ENCODE data around the gene PTPRG. TPM values are rescaled to one million over a fixed set of nuclear protein-coding genes. Genes with fewer than 3 reads are reported as not detected.

PTPRG gene
- total RNA-seq, 2 donors from 2014 or later: 76.5 to 108 TPM

DNA sequence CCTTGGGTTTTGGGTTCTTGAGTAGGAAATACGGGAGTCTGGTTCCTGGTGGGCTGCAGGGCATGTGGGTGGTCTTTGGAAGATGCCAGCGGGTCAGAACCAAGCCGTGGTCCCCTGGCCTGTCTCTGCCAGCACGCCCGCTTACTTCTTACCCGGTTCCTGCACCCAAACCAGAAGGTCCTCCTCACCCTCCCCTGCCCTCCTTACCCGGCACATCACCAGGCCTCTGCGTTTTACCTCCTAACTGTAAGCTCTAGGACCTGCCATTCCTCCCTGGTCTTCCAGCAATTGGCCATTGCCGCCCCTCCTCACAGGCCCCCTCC is 628.0 kb downstream of the PTPRG start:
- Mint-ChIP-seq H3K4me3 (no peak overlapping the region), H3K27ac (peak overlapping the region; percentile 55), H3K9me3 (no peaks in the 10 kb centered on the region), H3K36me3 (ENCODE audit: low read depth) (peaks cover 43% of the 10 kb centered on the region), H3K27me3 (ENCODE audit: insufficient read depth) (no peaks in the 10 kb centered on the region), H3K4me1 (peaks cover 9% of the 10 kb centered on the region)
- no peaks in the 10 kb centered on the region for H3K9me3 ChIP-seq (ENCODE audit: control insufficient read depth, low read length)
- no peak for DNase-seq
- H3K9ac ChIP-seq (ENCODE audit: extremely low read depth, low read length, poor library complexity, severe bottlenecking): no peak overlapping the region
- peaks cover 24% of the 10 kb centered on the region for H3K36me3 ChIP-seq (ENCODE audit: control insufficient read depth, insufficient read depth, low read length)
- 87 to 94% methylated on average over 3 to 9 of the region's 9 CpGs for WGBS, 2 experiments (ENCODE audit: insufficient coverage in 1 of 2, insufficient read length in 1 of 2)
- TF ChIP-seq, protein P1, sequence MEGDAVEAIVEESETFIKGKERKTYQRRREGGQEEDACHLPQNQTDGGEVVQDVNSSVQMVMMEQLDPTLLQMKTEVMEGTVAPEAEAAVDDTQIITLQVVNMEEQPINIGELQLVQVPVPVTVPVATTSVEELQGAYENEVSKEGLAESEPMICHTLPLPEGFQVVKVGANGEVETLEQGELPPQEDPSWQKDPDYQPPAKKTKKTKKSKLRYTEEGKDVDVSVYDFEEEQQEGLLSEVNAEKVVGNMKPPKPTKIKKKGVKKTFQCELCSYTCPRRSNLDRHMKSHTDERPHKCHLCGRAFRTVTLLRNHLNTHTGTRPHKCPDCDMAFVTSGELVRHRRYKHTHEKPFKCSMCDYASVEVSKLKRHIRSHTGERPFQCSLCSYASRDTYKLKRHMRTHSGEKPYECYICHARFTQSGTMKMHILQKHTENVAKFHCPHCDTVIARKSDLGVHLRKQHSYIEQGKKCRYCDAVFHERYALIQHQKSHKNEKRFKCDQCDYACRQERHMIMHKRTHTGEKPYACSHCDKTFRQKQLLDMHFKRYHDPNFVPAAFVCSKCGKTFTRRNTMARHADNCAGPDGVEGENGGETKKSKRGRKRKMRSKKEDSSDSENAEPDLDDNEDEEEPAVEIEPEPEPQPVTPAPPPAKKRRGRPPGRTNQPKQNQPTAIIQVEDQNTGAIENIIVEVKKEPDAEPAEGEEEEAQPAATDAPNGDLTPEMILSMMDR (conservative IDR thresholded peaks at IDR 0.05): no peak
- H3K4me1 ChIP-seq (ENCODE audit: control insufficient read depth, insufficient read depth, low read length): peaks cover 6% of the 10 kb centered on the region
- no peak overlapping the region for H3K4me3 ChIP-seq (ENCODE audit: low read length)
- H3K27me3 ChIP-seq (ENCODE audit: control insufficient read depth, insufficient read depth, low read length, poor library complexity, severe bottlenecking): no peaks in the 10 kb centered on the region
- no peak overlapping the region for H3K27ac ChIP-seq (ENCODE audit: low read depth, low read length)

DNA sequence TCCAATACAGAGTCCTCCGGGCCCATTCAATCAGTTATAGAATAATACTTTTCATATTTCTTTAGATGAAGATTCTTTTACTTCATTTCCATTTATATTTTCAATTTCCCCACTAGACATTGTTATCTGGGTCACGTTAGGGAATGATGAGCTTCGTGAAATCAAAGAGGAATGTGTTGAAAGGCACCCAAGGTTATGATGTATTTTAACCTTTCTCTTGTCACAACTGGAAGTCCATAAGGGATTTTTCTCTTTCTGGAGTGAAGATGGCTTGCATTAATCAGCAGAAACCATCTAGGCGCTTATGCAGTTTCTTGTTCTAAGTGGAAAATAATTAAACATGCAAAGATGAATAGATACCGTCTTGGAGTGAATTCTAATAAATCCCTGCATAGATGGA is 631.5 kb downstream of the PTPRG start:
- 83 to 94% methylated on average over 3 to 5 of the region's 5 CpGs for WGBS, 2 experiments (ENCODE audit: insufficient coverage in 1 of 2, insufficient read length in 1 of 2)
- Histone ChIP-seq H3K36me3 (ENCODE audit: control insufficient read depth, insufficient read depth, low read length) (peaks cover 32% of the 10 kb centered on the region), H3K27me3 (ENCODE audit: control insufficient read depth, insufficient read depth, low read length, poor library complexity, severe bottlenecking) (no peaks in the 10 kb centered on the region), H3K9ac (ENCODE audit: extremely low read depth, low read length, poor library complexity, severe bottlenecking) (no peak overlapping the region), H3K9me3 (ENCODE audit: control insufficient read depth, low read length) (no peaks in the 10 kb centered on the region), H3K27ac (ENCODE audit: low read depth, low read length) (no peak overlapping the region), H3K4me3 (ENCODE audit: low read length) (no peak overlapping the region), H3K4me1 (ENCODE audit: control insufficient read depth, insufficient read depth, low read length) (no peaks in the 10 kb centered on the region)
- Mint-ChIP-seq H3K9me3 (no peaks in the 10 kb centered on the region), H3K4me3 (no peak overlapping the region), H3K27me3 (ENCODE audit: insufficient read depth) (no peaks in the 10 kb centered on the region), H3K4me1 (peaks cover 2% of the 10 kb centered on the region), H3K36me3 (ENCODE audit: low read depth) (peaks cover 33% of the 10 kb centered on the region), H3K27ac (no peak overlapping the region)
- no peak for DNase-seq
- TF ChIP-seq, protein P1 (conservative IDR thresholded peaks at IDR 0.05): no peak

DNA sequence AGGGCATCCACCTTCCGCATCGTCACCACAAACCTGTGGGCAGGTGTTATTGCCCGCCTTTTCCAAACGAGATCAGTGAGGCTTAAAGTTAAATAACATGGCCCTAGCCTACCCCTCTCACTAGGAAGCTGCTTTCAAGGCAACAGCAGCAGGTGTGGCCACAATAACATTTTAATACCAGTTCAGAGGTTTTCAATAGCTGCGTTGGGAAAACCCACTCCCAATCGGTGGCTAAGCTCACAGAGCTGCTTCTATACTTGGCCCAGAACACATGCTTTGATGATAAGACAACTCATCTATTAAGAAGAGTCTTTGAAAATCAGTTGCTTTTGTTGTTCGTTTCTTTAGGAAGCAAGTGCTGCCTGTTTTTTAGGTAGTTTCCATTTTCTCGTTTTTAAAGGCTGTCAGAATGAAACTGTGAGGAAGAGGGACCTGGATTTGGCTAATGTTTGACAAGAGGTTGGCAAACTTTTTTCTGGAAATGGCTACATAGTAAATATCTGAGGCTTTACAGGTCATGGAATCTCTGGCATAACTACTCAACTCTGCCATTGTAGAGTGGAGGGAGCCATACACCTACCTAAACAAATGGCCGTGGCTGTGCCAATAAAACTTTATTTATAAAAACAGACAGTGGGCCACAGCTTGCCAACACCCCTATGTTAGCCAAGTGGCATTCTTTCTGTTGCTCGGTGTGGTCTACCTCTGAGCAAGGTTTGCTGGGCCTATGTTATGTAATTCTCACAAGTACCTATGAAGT is 632.4 kb downstream of the PTPRG start:
- WGBS, 2 experiments (ENCODE audit: insufficient coverage in 1 of 2, insufficient read length in 1 of 2): 92 to 93% methylated on average over 6 to 10 of the region's 10 CpGs
- DNase-seq: no peak
- no peak overlapping the region for H3K27ac Mint-ChIP-seq
- H3K4me3 Mint-ChIP-seq: no peak overlapping the region
- no peak overlapping the region for H3K27ac ChIP-seq (ENCODE audit: low read depth, low read length)
- H3K4me3 ChIP-seq (ENCODE audit: low read length): no peak overlapping the region
- no peaks in the 10 kb centered on the region for H3K4me1 Mint-ChIP-seq
- H3K36me3 Mint-ChIP-seq (ENCODE audit: low read depth): peaks cover 33% of the 10 kb centered on the region
- no peaks in the 10 kb centered on the region for H3K9me3 ChIP-seq (ENCODE audit: control insufficient read depth, low read length)
- H3K36me3 ChIP-seq (ENCODE audit: control insufficient read depth, insufficient read depth, low read length): peaks cover 32% of the 10 kb centered on the region
- TF ChIP-seq, protein P1 (conservative IDR thresholded peaks at IDR 0.05): no peak
- H3K27me3 ChIP-seq (ENCODE audit: control insufficient read depth, insufficient read depth, low read length, poor library complexity, severe bottlenecking): no peaks in the 10 kb centered on the region
- H3K4me1 ChIP-seq (ENCODE audit: control insufficient read depth, insufficient read depth, low read length): no peaks in the 10 kb centered on the region
- H3K9me3 Mint-ChIP-seq: no peaks in the 10 kb centered on the region
- H3K9ac ChIP-seq (ENCODE audit: extremely low read depth, low read length, poor library complexity, severe bottlenecking): no peak overlapping the region
- H3K27me3 Mint-ChIP-seq (ENCODE audit: insufficient read depth): no peaks in the 10 kb centered on the region
